Smooth muscle cell (in vitro differentiated cells): ENCODE data around the gene ITPKA. TPM values are rescaled to one million over a fixed set of nuclear protein-coding genes. Genes with fewer than 3 reads are reported as not detected.

Experiments used
- DNase-seq: peaks from one replicate; lab custom pipeline; 2025; ENCODE audit not compliant: unreplicated experiment; lab: John Stamatoyannopoulos, UW
- H2AFZ ChIP-seq: fragments of 200-600 bp; sonication (generic); 2 replicates; pipeline ENCODE4 v1.6.0; 2016; ENCODE audit warnings: antibody characterized with exemption, low read depth, mild to moderate bottlenecking
- H3F3A ChIP-seq: fragments of 200-600 bp; sonication (generic); 2 replicates; pipeline ENCODE4 v1.6.0; 2017; ENCODE audit warnings: antibody characterized with exemption, low read depth
- H3K27ac ChIP-seq: fragments of 200-600 bp; sonication (generic); 2 replicates; pipeline ENCODE4 v1.5.1; 2016; ENCODE audit warnings: low read depth, mild to moderate bottlenecking
- H3K27me3 ChIP-seq: fragments of 200-600 bp; sonication (generic); 2 replicates; pipeline ENCODE4 v1.6.1; 2016; ENCODE audit warnings: low read depth, mild to moderate bottlenecking
- H3K36me3 ChIP-seq: fragments of 200-600 bp; sonication (generic); 2 replicates; pipeline ENCODE4 v1.5.1; 2016; ENCODE audit warnings: low read depth
- H3K4me1 ChIP-seq: fragments of 200-600 bp; sonication (generic); 2 replicates; pipeline ENCODE4 v1.5.1; 2016; ENCODE audit warnings: low read depth
- H3K4me2 ChIP-seq: fragments of 200-600 bp; sonication (generic); 2 replicates; pipeline ENCODE4 v1.6.0; 2016; ENCODE audit warnings: mild to moderate bottlenecking
- H3K4me3 ChIP-seq: fragments of 200-600 bp; sonication (generic); 2 replicates; pipeline ENCODE4 v1.5.1; 2016; ENCODE audit warnings: mild to moderate bottlenecking
- H3K79me2 ChIP-seq: fragments of 200-600 bp; sonication (generic); 2 replicates; pipeline ENCODE4 v1.6.0; 2016; ENCODE audit warnings: low read depth, mild to moderate bottlenecking
- H3K9ac ChIP-seq: fragments of 200-600 bp; sonication (generic); 2 replicates; pipeline ENCODE4 v1.6.0; 2016; ENCODE audit warnings: low read depth
- H3K9me3 ChIP-seq: fragments of 200-600 bp; sonication (generic); replicated peaks from 2 replicates; pipeline ENCODE4 v1.5.1; 2016; ENCODE audit warnings: low read depth
- H4K20me1 ChIP-seq: fragments of 200-600 bp; sonication (generic); 2 replicates; pipeline ENCODE4 v1.6.0; 2016; ENCODE audit warnings: low read depth
- WGBS: methylation state at CpG from one replicate; pipeline ENCODE4 v1.1.7; 2016; ENCODE audit warnings: low lambda C conversion rate; 5-methylcytosine and 5-hydroxymethylcytosine counted together
- polyA plus RNA-seq: library from polyadenylated mRNA; unstranded; fragments of >200 nt; fragmentation: Nextera tagmentation; extraction: Ambion mirVana; gene quantifications from 2 replicates; pipeline ENCODE4 v1.2.1, GENCODE V29; 2016
- total RNA-seq: library from RNA; depleted of rRNA; stranded (reverse); fragments of >200 nt; gene quantifications from 2 replicates; pipeline ENCODE4 v1.2.3, GENCODE V29; 2014
- TF ChIP-seq, protein P1 (sequence below): fragments of 200-600 bp; sonication (generic); IDR thresholded peaks from 2 replicates; pipeline ENCODE4 v1.5.1; 2017; ENCODE audit warnings: borderline replicate concordance, mild to moderate bottlenecking, antibody characterized with exemption; ENCODE audit not compliant: insufficient read depth, poor library complexity, severe bottlenecking

The ITPKA gene
- total and polyA plus RNA-seq, 2 experiments from 2014 or later = 2.1 to 2.8 TPM

DNA sequence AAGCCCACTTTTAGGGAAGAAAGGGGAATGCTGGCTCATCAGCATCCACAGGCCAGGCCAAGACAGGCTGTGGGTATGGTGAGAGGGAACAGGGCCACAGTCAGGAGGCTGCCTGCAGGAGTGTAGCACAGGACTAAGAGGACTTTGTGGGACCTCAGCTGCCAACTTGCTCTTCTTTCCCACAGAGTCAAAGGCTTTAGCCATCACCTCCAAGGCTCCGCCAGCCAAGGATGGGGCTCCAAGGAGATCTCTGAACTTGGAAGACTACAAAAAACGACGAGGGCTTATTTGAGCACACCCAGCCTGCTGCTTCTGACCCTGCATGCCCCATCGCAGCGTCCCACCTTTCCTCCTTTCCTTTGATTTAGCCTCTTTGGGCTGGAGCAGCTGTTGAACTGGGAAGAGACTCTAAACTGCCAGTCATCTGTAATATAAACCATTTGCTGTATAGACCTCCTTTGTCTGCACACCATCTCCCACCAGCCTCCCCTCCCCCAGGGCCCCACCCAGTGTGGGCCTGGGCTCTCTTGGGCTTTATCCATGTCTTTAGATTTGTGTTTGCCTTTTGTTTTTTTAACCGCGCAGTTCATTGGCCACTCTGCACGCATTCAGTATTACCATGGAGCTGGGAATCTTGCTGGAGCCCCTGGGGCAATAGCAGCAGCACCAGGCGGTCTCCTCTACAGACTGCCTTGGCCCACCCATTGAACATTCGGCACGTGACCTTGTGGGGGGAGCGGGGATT lies 13.1 kb upstream of the ITPKA start:
- Histone ChIP-seq H3K4me2 (no peak overlapping the region), H3K9ac (no peak overlapping the region), H3K4me1 (no peaks in the 10 kb centered on the region), H3K36me3 (peaks cover 13% of the 10 kb centered on the region), H2AFZ (no peak overlapping the region), H4K20me1 (no peaks in the 10 kb centered on the region), H3K4me3 (no peak overlapping the region), H3K27ac (no peak overlapping the region), H3F3A (no peaks in the 10 kb centered on the region), H3K9me3 (no peaks in the 10 kb centered on the region), H3K27me3 (no peaks in the 10 kb centered on the region), H3K79me2 (no peaks in the 10 kb centered on the region)
- WGBS = 99% methylated on average over 12 of the region's 12 CpGs
- DNase-seq = no peak
- TF ChIP-seq, protein P1, sequence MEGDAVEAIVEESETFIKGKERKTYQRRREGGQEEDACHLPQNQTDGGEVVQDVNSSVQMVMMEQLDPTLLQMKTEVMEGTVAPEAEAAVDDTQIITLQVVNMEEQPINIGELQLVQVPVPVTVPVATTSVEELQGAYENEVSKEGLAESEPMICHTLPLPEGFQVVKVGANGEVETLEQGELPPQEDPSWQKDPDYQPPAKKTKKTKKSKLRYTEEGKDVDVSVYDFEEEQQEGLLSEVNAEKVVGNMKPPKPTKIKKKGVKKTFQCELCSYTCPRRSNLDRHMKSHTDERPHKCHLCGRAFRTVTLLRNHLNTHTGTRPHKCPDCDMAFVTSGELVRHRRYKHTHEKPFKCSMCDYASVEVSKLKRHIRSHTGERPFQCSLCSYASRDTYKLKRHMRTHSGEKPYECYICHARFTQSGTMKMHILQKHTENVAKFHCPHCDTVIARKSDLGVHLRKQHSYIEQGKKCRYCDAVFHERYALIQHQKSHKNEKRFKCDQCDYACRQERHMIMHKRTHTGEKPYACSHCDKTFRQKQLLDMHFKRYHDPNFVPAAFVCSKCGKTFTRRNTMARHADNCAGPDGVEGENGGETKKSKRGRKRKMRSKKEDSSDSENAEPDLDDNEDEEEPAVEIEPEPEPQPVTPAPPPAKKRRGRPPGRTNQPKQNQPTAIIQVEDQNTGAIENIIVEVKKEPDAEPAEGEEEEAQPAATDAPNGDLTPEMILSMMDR = no peak

- no peak for DNase-seq
- Histone ChIP-seq H3K27me3 (no peaks in the 10 kb centered on the region), H3K36me3 (peaks cover 2% of the 10 kb centered on the region), H3K9me3 (no peaks in the 10 kb centered on the region), H3K27ac (no peak overlapping the region), H3K4me3 (no peak overlapping the region), H2AFZ (no peak overlapping the region), H4K20me1 (no peaks in the 10 kb centered on the region), H3F3A (no peaks in the 10 kb centered on the region), H3K9ac (no peak overlapping the region), H3K79me2 (no peaks in the 10 kb centered on the region), H3K4me2 (no peak overlapping the region), H3K4me1 (no peaks in the 10 kb centered on the region)
- TF ChIP-seq, protein P1 = no peak
- WGBS = 98% methylated on average over 9 of the region's 9 CpGs
Observed at GRCh38 chr15:41482110-41482877, 11.4 kb upstream of the ITPKA start.

GRCh38 chr15:41483115-41483514 lies 10.6 kb upstream of the ITPKA start:
- H3K4me1 ChIP-seq = no peaks in the 10 kb centered on the region
- no peaks in the 10 kb centered on the region for H3K27me3 ChIP-seq
- H3K4me3 ChIP-seq = no peak overlapping the region
- H4K20me1 ChIP-seq = no peaks in the 10 kb centered on the region
- no peaks in the 10 kb centered on the region for H3K79me2 ChIP-seq
- no peak overlapping the region for H3K27ac ChIP-seq
- DNase-seq = no peak
- no peaks in the 10 kb centered on the region for H3K9me3 ChIP-seq
- no peaks in the 10 kb centered on the region for H3F3A ChIP-seq
- TF ChIP-seq, protein P1 = no peak
- no peak overlapping the region for H2AFZ ChIP-seq
- H3K36me3 ChIP-seq = peaks cover 2% of the 10 kb centered on the region
- no peak overlapping the region for H3K9ac ChIP-seq
- no peak overlapping the region for H3K4me2 ChIP-seq
